ENCODE results near the gene EHF. TPM values are rescaled to one million over a fixed set of nuclear protein-coding genes. Genes with fewer than 3 reads are reported as not detected.

Gene EHF
- total RNA-seq, 1 donor from 2014 or later, result not detected

DNA sequence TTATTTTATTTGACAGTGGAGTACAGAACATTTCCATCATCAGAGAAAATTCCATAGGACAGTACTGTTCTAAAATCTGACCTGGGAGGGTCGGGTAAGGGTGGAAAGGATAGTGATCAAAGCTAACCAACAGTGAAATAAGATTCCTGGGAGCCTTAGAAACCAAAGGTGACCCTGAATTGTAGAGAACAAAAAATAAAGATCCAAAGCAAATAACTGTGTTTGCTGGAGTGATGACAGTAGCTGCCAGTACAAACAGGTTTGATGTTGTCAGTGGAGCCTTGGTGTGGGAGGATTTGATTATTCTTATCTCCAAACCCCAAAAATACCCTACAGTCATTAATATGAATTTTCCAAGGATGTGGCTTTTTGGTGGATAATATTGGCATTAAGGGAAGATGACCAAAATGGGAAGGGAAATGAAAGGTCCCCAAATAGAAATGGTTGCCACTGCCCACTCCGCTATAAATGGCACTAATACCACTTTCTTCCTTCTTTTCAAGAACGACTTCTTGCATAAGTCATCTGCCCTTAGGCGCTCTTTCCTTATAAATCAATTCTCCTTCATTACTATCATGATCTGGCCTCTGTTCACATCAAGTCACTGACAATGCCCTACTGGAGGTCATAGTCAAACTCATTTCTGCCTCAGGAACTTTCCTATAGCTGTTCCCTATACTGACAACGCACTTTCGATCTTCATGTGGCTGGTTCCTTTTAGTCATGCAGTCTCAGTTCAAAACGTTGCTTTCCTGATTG lies 44.4 kb downstream of the EHF start:
- no peak overlapping the region for H3K27ac Mint-ChIP-seq (ENCODE audit: unreplicated experiment)
- no peak for DNase-seq (ENCODE audit: low spot score)
- H3K4me1 Mint-ChIP-seq (ENCODE audit: low read depth), result no peaks in the 10 kb centered on the region
- H3K36me3 Mint-ChIP-seq (ENCODE audit: low read depth), result no peaks in the 10 kb centered on the region
- no peaks in the 10 kb centered on the region for H3K9me3 Mint-ChIP-seq (ENCODE audit: low read depth)
- H3K4me3 Mint-ChIP-seq (ENCODE audit: unreplicated experiment), result no peak overlapping the region
- H3K27me3 Mint-ChIP-seq (ENCODE audit: low read depth), result peaks cover 15% of the 10 kb centered on the region
- TF ChIP-seq, protein P1, sequence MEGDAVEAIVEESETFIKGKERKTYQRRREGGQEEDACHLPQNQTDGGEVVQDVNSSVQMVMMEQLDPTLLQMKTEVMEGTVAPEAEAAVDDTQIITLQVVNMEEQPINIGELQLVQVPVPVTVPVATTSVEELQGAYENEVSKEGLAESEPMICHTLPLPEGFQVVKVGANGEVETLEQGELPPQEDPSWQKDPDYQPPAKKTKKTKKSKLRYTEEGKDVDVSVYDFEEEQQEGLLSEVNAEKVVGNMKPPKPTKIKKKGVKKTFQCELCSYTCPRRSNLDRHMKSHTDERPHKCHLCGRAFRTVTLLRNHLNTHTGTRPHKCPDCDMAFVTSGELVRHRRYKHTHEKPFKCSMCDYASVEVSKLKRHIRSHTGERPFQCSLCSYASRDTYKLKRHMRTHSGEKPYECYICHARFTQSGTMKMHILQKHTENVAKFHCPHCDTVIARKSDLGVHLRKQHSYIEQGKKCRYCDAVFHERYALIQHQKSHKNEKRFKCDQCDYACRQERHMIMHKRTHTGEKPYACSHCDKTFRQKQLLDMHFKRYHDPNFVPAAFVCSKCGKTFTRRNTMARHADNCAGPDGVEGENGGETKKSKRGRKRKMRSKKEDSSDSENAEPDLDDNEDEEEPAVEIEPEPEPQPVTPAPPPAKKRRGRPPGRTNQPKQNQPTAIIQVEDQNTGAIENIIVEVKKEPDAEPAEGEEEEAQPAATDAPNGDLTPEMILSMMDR (IDR thresholded peaks at IDR 0.05), result no peak

DNA sequence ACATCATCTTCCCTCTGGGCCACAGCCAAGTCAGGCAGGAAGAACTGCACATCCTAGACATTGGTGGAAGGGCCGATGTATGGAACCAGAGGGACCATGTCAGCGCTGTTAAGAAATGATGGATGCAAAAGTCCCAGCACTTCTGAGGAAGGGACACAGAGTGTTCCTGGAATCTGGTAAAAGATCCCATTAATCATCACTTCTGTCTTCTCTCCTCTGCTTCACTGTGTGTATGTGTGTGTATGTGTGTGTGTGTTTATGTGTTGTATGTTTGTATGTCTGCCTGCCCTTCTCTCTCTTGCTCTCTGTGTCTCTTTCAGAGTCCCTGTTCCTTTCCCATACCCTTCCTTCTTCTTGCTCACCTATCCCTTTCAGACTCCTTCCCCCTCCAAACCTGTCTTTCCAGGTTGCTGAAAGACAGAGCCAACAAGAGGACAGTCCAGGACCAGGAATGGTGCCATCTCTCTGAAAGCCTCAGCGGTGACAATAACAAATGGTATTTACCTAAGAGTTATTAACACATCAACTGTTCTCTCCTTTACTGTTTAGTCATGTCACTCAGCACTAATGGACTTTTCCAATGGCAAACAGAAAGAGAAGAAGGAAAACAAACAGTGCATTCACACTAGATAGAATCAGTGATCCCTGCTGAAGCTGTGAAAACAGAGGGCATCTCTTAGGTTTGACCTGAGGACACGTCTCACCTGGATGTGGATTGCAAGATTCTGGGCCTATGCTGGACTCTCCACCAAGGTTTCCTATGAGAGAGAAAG lies 47.1 kb downstream of the EHF start:
- Mint-ChIP-seq H3K36me3 (ENCODE audit: low read depth) (no peaks in the 10 kb centered on the region), H3K27me3 (ENCODE audit: low read depth) (peaks cover 13% of the 10 kb centered on the region), H3K9me3 (ENCODE audit: low read depth) (no peaks in the 10 kb centered on the region), H3K27ac (ENCODE audit: unreplicated experiment) (no peak overlapping the region), H3K4me3 (ENCODE audit: unreplicated experiment) (no peak overlapping the region), H3K4me1 (ENCODE audit: low read depth) (no peaks in the 10 kb centered on the region)
- no peak for DNase-seq (ENCODE audit: low spot score)
- TF ChIP-seq, protein P1 (IDR thresholded peaks at IDR 0.05), result no peak

DNA sequence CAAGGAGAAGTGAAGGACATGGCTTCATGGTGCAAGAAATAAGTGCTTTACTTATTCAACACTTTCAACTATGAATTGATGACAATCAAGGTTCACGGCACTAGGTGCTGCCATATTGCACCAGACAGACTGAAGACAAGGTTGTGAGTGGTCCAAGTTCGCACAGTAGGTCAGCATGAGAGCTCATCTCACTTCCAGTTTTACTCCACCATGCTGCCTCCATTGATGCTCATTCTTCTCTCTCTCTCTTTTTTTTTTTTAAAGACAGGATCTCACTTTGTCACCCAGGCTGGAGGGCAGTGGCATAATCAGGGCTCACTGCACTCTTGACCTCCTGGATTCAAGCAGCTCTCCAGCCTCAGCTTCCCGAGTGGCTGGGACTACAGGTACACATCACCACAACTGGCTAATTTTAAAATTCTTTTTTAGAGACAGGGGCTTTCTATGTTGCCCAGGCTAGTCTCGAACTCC lies 47.7 kb downstream of the EHF start:
- no peak overlapping the region for H3K27ac Mint-ChIP-seq (ENCODE audit: unreplicated experiment)
- no peaks in the 10 kb centered on the region for H3K36me3 Mint-ChIP-seq (ENCODE audit: low read depth)
- H3K27me3 Mint-ChIP-seq (ENCODE audit: low read depth), result peaks cover 13% of the 10 kb centered on the region
- no peaks in the 10 kb centered on the region for H3K4me1 Mint-ChIP-seq (ENCODE audit: low read depth)
- H3K4me3 Mint-ChIP-seq (ENCODE audit: unreplicated experiment), result no peak overlapping the region
- TF ChIP-seq, protein P1 (IDR thresholded peaks at IDR 0.05), result no peak
- H3K9me3 Mint-ChIP-seq (ENCODE audit: low read depth), result no peaks in the 10 kb centered on the region
- no peak for DNase-seq (ENCODE audit: low spot score)

DNA sequence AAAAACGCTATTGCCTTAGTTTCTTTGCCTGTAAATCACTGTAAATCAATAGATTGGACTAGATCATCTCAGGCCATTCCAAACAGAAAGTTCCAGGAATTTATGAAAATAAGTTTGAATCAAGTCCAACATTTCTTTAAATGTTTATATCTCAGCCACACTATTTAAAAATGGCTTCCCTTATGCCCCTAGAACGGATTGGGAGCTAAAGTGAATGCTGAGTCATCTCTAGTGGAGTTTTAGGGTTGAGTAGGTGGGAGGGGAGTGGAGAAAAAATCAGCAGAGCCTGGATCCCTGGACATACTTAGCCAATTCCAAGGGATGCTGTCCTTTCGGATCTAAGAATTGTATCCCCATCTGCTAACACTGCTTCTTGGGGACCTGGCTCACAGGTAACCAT lies 48.6 kb downstream of the EHF start:
- Mint-ChIP-seq H3K4me3 (ENCODE audit: unreplicated experiment) (no peak overlapping the region), H3K4me1 (ENCODE audit: low read depth) (no peaks in the 10 kb centered on the region), H3K27ac (ENCODE audit: unreplicated experiment) (no peak overlapping the region), H3K27me3 (ENCODE audit: low read depth) (peaks cover 16% of the 10 kb centered on the region), H3K36me3 (ENCODE audit: low read depth) (no peaks in the 10 kb centered on the region), H3K9me3 (ENCODE audit: low read depth) (no peaks in the 10 kb centered on the region)
- TF ChIP-seq, protein P1 (IDR thresholded peaks at IDR 0.05), result no peak
- no peak for DNase-seq (ENCODE audit: low spot score)

DNA sequence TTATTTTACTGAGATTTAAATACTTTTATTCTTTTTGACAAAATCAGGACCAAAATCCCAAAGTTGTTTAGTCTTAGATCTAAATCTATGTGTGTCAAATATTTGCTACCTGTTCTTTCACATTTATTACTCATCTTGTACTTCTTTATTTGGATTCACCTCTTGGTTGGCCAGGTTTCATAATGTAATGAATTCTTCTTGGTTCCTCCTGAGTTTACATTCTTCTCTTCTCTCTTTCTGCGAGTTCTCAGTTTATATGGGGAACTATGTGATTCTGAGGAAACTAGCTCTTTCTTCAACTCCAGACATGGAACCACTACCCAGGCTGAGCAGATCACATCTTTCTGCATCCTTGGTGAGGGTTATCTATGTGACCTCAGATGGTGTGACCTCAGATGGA lies 50.2 kb downstream of the EHF start:
- H3K9me3 Mint-ChIP-seq (ENCODE audit: low read depth), result no peaks in the 10 kb centered on the region
- TF ChIP-seq, protein P1 (IDR thresholded peaks at IDR 0.05), result no peak
- DNase-seq (ENCODE audit: low spot score), result no peak
- H3K4me1 Mint-ChIP-seq (ENCODE audit: low read depth), result no peaks in the 10 kb centered on the region
- no peaks in the 10 kb centered on the region for H3K36me3 Mint-ChIP-seq (ENCODE audit: low read depth)
- no peak overlapping the region for H3K27ac Mint-ChIP-seq (ENCODE audit: unreplicated experiment)
- no peak overlapping the region for H3K4me3 Mint-ChIP-seq (ENCODE audit: unreplicated experiment)
- H3K27me3 Mint-ChIP-seq (ENCODE audit: low read depth), result peaks cover 20% of the 10 kb centered on the region

Measured in chondrocyte (in vitro differentiated cells).